H9 (cell line): ENCODE measurements around the gene EOGT. TPM values are rescaled to one million over a fixed set of nuclear protein-coding genes. Genes with fewer than 3 reads are reported as not detected.

Experiments used
- DNase-seq: peaks from one replicate; pipeline ENCODE4 v3.0.0-alpha.2; 2017
- H2AFZ ChIP-seq: one replicate; pipeline ENCODE4 v1.6.1; 2013; ENCODE audit warnings: mild to moderate bottlenecking, low read length, control low read depth, moderate library complexity
- H2AK5ac ChIP-seq: 2 replicates; pipeline ENCODE4 v1.6.1; 2013; ENCODE audit warnings: low read length, control low read depth, mixed read lengths; ENCODE audit not compliant: insufficient read length
- H2BK120ac ChIP-seq: one replicate; pipeline ENCODE4 v1.6.1; 2013; ENCODE audit warnings: low read depth, mild to moderate bottlenecking, low read length, control low read depth, inconsistent platforms; ENCODE audit not compliant: poor library complexity, severe bottlenecking
- H2BK12ac ChIP-seq: 2 replicates; pipeline ENCODE4 v1.6.1; 2013; ENCODE audit warnings: low read length, control low read depth, mixed read lengths, low read depth; ENCODE audit not compliant: insufficient read length
- H2BK15ac ChIP-seq: 2 replicates; pipeline ENCODE4 v1.6.1; 2013; ENCODE audit warnings: low read depth, low read length, control low read depth
- H2BK20ac ChIP-seq: one replicate; pipeline ENCODE4 v1.6.1; 2013; ENCODE audit warnings: low read depth, mild to moderate bottlenecking, low read length, control low read depth, inconsistent platforms; ENCODE audit not compliant: poor library complexity, severe bottlenecking
- H2BK5ac ChIP-seq: 2 replicates; pipeline ENCODE4 v1.6.1; 2013; ENCODE audit warnings: low read length, control low read depth, mixed read lengths; ENCODE audit not compliant: insufficient read length
- H3K14ac ChIP-seq: 2 replicates; pipeline ENCODE4 v1.6.1; 2013; ENCODE audit warnings: low read length, control low read depth; ENCODE audit not compliant: insufficient read depth
- H3K18ac ChIP-seq: 2 replicates; pipeline ENCODE4 v1.6.1; 2013; ENCODE audit warnings: low read depth, mild to moderate bottlenecking, mixed read lengths, low read length, control low read depth; ENCODE audit not compliant: insufficient read length
- H3K23ac ChIP-seq: 2 replicates; pipeline ENCODE4 v1.6.1; 2013; ENCODE audit warnings: low read length, control low read depth, mixed read lengths, low read depth; ENCODE audit not compliant: insufficient read length
- H3K23me2 ChIP-seq: 2 replicates; pipeline ENCODE4 v1.6.1; 2013; ENCODE audit warnings: low read depth, mild to moderate bottlenecking, mixed read lengths, low read length, control low read depth; ENCODE audit not compliant: insufficient read length, poor library complexity, severe bottlenecking
- H3K27ac ChIP-seq: 2 replicates; pipeline ENCODE4 v1.5.1; 2013; ENCODE audit warnings: low read length, control low read depth, mixed read lengths, low read depth; ENCODE audit not compliant: insufficient read length
- H3K27me3 ChIP-seq: 2 replicates; pipeline ENCODE4 v1.6.1; 2013; ENCODE audit warnings: low read length, control low read depth, inconsistent platforms; ENCODE audit not compliant: insufficient read depth
- H3K4ac ChIP-seq: 2 replicates; pipeline ENCODE4 v1.6.1; 2013; ENCODE audit warnings: low read depth, mild to moderate bottlenecking, control low read depth, inconsistent platforms, low read length, moderate library complexity
- H3K4me1 ChIP-seq: 2 replicates; pipeline ENCODE4 v1.6.1; 2013; ENCODE audit warnings: low read length, control low read depth, inconsistent platforms; ENCODE audit not compliant: insufficient read depth
- H3K4me2 ChIP-seq: 2 replicates; pipeline ENCODE4 v1.6.1; 2013; ENCODE audit warnings: low read length, control low read depth, mixed read lengths; ENCODE audit not compliant: insufficient read length, insufficient read depth
- H3K56ac ChIP-seq: 2 replicates; pipeline ENCODE4 v1.6.1; 2013; ENCODE audit warnings: low read depth, mild to moderate bottlenecking, mixed read lengths, low read length, control low read depth; ENCODE audit not compliant: insufficient read length
- H3K79me1 ChIP-seq: 2 replicates; pipeline ENCODE4 v1.6.1; 2013; ENCODE audit warnings: low read depth, mild to moderate bottlenecking, moderate library complexity, low read length, control low read depth, inconsistent platforms; ENCODE audit not compliant: insufficient read depth, poor library complexity, severe bottlenecking
- H3K79me2 ChIP-seq: 2 replicates; pipeline ENCODE4 v1.6.1; 2013; ENCODE audit warnings: low read length, control low read depth, inconsistent platforms; ENCODE audit not compliant: insufficient read depth
- H3K9ac ChIP-seq: 2 replicates; pipeline ENCODE4 v1.6.1; 2013; ENCODE audit warnings: low read length, control low read depth, mixed read lengths; ENCODE audit not compliant: insufficient read length; ENCODE audit errors: extremely low read depth
- H3K9me3 ChIP-seq: one replicate; pipeline ENCODE4 v1.6.1; 2013; ENCODE audit warnings: low read depth, low read length, inconsistent platforms; ENCODE audit not compliant: control insufficient read depth
- H3T11ph ChIP-seq: one replicate; pipeline ENCODE4 v1.6.1; 2013; ENCODE audit warnings: mild to moderate bottlenecking, low read length, control low read depth, inconsistent platforms
- H4K20me1 ChIP-seq: one replicate; pipeline ENCODE4 v1.6.1; 2013; ENCODE audit not compliant: control insufficient read depth, insufficient read length, insufficient read depth
- H4K5ac ChIP-seq: 2 replicates; pipeline ENCODE4 v1.6.1; 2013; ENCODE audit warnings: low read depth, mild to moderate bottlenecking, mixed read lengths, low read length, control low read depth; ENCODE audit not compliant: insufficient read length
- H4K8ac ChIP-seq: replicated peaks from 2 replicates; pipeline ENCODE4 v1.6.1; 2013; ENCODE audit warnings: low read length, control low read depth, mixed read lengths, low read depth; ENCODE audit not compliant: insufficient read length
- H4K91ac ChIP-seq: 2 replicates; pipeline ENCODE4 v1.6.1; 2013; ENCODE audit warnings: low read depth, mild to moderate bottlenecking, moderate library complexity, mixed read lengths, low read length, control low read depth; ENCODE audit not compliant: insufficient read length
- H3K27ac Mint-ChIP-seq, 3 experiments: 2 replicates in 2 of 3; 3 replicates in 1 of 3; pipeline ENCODE4 v1.8.0; 2020 to 2021; ENCODE audit warnings: mixed read lengths in 3 of 3, mild to moderate bottlenecking in 1 of 3, moderate library complexity in 1 of 3
- H3K27me3 Mint-ChIP-seq: 2 replicates; pipeline ENCODE4 v1.8.0; 2021; ENCODE audit warnings: low read depth, mild to moderate bottlenecking, moderate library complexity, mixed read lengths
- H3K36me3 Mint-ChIP-seq, 3 experiments: 2 replicates in 2 of 3; 3 replicates in 1 of 3; pipeline ENCODE4 v1.8.0; 2020 to 2021; ENCODE audit warnings: low read depth in 3 of 3, mixed read lengths in 3 of 3; ENCODE audit not compliant: insufficient read depth in 1 of 3
- H3K4me1 Mint-ChIP-seq, 2 experiments: 2 replicates each; pipeline ENCODE4 v1.8.0; 2020; ENCODE audit warnings: mixed read lengths in 2 of 2
- H3K4me3 Mint-ChIP-seq, 2 experiments: 2 replicates in 1 of 2; 3 replicates in 1 of 2; pipeline ENCODE4 v1.8.0; 2020 to 2021; ENCODE audit warnings: mild to moderate bottlenecking in 2 of 2, mixed read lengths in 2 of 2, moderate library complexity in 1 of 2
- H3K9me3 Mint-ChIP-seq, 2 experiments: 2 replicates in 1 of 2; 3 replicates in 1 of 2; pipeline ENCODE4 v1.8.0; 2020; ENCODE audit warnings: mild to moderate bottlenecking in 2 of 2, mixed read lengths in 2 of 2, moderate library complexity in 1 of 2
- WGBS: extraction: QIAGEN DNeasy Blood & Tissue Kit; methylation state at CpG from one replicate; pipeline ENCODE4 v1.1.7; 2013; ENCODE audit warnings: missing lambda C conversion rate, low lambda C conversion rate, mixed read lengths; ENCODE audit not compliant: insufficient read length; ENCODE audit errors: extremely low coverage; 5-methylcytosine and 5-hydroxymethylcytosine counted together
- total RNA-seq: library from RNA; stranded (reverse); gene quantifications from 2 replicates; pipeline ENCODE4 v1.2.1, GENCODE V29; 2021
- TF ChIP-seq, protein P1 (sequence below): fragments of 200-600 bp; sonication (generic); conservative IDR thresholded peaks from 3 replicates; pipeline ENCODE4 v1.8.0; 2021; ENCODE audit warnings: antibody characterized with exemption, mild to moderate bottlenecking

The EOGT gene
- total RNA-seq, 1 experiment from 2014 or later = 30.5 TPM

- no peak for DNase-seq
- Histone ChIP-seq H2AFZ (no peak overlapping the region), H3K18ac (no peak overlapping the region), H3K9me3 (no peaks in the 10 kb centered on the region), H2BK120ac (no peak overlapping the region), H3K9ac (no peak overlapping the region), H2AK5ac (no peak overlapping the region), H3K23ac (no peak overlapping the region), H3K14ac (no peak overlapping the region), H3T11ph (no peak overlapping the region), H4K8ac (no peak overlapping the region), H3K79me2 (no peaks in the 10 kb centered on the region), H2BK20ac (no peak overlapping the region), H2BK5ac (no peak overlapping the region), H3K4me1 (no peaks in the 10 kb centered on the region), H3K79me1 (no peaks in the 10 kb centered on the region), H3K27ac (no peak overlapping the region), H4K91ac (no peak overlapping the region), H4K20me1 (no peaks in the 10 kb centered on the region), H3K4ac (no peak overlapping the region), H4K5ac (no peak overlapping the region), H2BK12ac (no peak overlapping the region), H3K23me2 (no peaks in the 10 kb centered on the region), H2BK15ac (no peak overlapping the region), H3K56ac (no peak overlapping the region), H3K27me3 (no peaks in the 10 kb centered on the region), H3K4me2 (no peak overlapping the region)
- no peak overlapping the region for H3K27ac Mint-ChIP-seq
- peaks cover 10 to 69% (median 42%) of the 10 kb centered on the region in 3 experiments for H3K36me3 Mint-ChIP-seq
- no peaks in the 10 kb centered on the region for H3K27me3 Mint-ChIP-seq
- H3K9me3 Mint-ChIP-seq = no peaks in the 10 kb centered on the region
- H3K4me3 Mint-ChIP-seq = no peak overlapping the region
- WGBS = no CpG with 5 or more reads among the region's 7 CpGs
- TF ChIP-seq, protein P1, sequence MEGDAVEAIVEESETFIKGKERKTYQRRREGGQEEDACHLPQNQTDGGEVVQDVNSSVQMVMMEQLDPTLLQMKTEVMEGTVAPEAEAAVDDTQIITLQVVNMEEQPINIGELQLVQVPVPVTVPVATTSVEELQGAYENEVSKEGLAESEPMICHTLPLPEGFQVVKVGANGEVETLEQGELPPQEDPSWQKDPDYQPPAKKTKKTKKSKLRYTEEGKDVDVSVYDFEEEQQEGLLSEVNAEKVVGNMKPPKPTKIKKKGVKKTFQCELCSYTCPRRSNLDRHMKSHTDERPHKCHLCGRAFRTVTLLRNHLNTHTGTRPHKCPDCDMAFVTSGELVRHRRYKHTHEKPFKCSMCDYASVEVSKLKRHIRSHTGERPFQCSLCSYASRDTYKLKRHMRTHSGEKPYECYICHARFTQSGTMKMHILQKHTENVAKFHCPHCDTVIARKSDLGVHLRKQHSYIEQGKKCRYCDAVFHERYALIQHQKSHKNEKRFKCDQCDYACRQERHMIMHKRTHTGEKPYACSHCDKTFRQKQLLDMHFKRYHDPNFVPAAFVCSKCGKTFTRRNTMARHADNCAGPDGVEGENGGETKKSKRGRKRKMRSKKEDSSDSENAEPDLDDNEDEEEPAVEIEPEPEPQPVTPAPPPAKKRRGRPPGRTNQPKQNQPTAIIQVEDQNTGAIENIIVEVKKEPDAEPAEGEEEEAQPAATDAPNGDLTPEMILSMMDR = no peak
- no peaks in the 10 kb centered on the region for H3K4me1 Mint-ChIP-seq
Observed at GRCh38 chr3:69033470-69033869, 20.0 kb upstream of the EOGT start.
